HG03025 (cell line): ENCODE results near the gene TRAPPC2B.
"Not testable (repeated sequence)": the region's sequence is repeated elsewhere in the genome, so short reads cannot be mapped to it uniquely, and the experiment has no call there.

ENCODE experiments used
- ATAC-seq: cut with Tn5 transposase; IDR thresholded peaks from one replicate; pipeline ENCODE4 v1.9.1; 2021; ENCODE audit warnings: mild to moderate bottlenecking, moderate library complexity; ENCODE audit not compliant: unreplicated experiment, low FRiP score

Gene TRAPPC2B

DNA sequence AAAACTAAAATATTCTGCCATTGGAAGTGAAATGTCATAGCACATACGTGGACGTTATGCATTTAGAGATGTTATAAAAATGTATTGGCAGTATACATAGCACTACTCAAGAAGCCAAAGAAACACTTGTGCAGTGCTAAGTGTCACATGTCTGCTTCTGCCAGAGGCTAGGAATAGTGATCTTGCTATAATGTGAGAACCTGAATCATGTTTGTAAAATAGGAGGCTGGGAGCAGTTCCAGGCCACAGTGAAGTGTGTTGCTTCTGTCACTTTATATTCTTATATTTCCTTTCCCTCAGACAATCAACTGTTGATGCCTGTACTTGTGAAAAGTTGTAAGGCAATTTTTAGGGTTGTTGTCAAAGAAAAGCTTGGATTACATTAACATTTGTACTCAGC is 3.4 kb downstream of the TRAPPC2B start:
- ATAC-seq, result no peak

DNA sequence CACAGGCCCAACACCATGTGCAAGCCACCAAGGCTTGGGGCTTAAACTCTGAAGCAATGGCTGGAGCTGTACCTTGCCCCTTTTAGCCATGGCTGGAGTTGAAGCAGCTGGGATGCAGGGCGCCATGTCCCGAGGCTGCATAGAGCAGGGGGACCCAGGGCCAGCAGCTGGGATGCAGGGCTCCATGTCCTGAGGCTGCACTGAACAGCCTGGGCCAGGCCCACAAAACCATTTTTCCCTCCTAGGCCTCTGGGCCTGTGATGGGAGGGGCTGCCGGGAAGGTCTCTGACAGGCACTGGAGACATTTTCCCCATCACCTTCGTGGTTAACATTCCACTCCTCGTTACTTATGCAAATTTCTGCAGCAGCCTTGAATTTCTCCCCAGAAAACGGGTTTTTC is 10.8 kb downstream of the TRAPPC2B start:
- no peak for ATAC-seq

DNA sequence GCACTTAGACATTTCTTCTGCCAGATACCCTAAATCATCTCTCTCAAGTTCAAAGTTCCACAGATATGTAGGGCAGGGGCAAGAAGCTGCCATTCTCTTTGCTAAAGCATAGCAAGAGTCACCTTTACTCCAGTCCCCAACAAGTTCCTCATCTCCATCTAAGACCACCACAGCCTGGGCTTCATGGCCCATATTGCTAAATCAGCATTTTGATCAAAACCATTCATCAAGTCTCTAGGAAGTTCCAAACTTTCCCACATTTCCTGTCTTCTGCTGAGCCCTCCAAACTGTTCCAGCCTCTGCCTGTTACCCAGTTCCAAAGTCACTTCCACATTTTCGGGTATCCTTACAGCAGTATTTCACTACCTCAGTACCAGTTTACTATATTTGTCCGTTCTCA is 11.3 kb downstream of the TRAPPC2B start:
- ATAC-seq, result not testable (repeated sequence)

DNA sequence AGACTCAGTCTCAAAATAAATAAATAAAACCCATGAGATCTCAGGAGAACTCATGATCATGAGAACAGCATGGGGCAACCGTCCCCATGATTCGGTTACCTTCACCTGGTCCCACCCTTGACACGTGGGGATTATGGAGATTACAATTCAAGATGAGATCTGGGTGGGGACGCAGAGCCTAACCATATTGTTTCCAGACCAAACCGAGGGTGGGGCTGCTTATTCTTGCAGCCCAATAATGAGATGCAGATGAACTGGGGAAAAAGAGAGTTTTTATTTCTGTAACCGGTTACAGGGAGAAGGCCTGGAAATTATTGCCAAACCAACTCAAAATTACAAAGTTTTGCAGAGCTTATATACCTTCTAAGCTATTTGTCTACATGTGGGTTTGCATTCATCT is 12.8 kb downstream of the TRAPPC2B start:
- ATAC-seq, result no peak

DNA sequence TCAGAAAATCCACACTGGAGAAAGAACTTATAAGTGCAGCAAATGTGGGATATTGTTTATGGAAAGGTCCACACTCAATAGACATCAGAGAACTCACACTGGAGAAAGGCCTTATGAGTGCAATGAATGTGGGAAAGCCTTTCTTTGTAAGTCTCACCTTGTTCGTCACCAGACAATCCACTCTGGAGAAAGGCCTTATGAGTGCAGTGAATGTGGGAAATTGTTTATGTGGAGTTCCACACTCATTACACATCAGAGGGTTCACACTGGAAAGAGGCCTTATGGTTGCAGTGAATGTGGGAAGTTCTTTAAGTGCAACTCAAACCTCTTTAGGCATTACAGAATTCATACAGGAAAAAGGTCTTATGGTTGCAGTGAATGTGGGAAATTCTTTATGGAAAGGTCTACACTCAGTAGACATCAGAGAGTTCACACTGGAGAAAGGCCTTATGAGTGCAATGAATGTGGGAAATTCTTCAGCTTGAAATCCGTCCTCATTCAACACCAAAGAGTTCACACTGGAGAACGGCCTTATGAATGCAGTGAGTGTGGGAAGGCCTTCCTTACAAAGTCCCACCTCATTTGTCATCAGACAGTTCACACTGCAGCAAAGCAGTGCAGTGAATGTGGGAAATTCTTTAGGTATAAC is 14.3 kb downstream of the TRAPPC2B start:
- no peak for ATAC-seq

DNA sequence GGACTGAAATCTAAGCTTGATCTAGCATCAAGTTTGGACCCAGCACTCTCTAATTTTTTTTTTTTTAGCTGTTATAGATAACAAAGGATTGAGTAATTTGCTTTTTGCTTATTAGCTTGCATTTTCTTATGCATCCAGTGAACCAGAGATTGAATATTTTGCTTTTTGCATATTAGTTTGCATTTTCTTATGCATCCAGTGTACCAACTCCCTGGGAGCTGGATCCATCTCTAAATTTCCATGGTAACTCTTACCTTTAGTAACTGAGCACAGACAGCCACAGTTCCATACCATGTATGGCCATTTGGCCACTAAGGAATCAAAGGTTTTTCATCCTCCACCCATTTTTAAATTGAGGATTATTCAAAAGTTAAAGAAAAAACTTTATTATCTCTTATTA is 17.6 kb downstream of the TRAPPC2B start:
- ATAC-seq, result no peak

DNA sequence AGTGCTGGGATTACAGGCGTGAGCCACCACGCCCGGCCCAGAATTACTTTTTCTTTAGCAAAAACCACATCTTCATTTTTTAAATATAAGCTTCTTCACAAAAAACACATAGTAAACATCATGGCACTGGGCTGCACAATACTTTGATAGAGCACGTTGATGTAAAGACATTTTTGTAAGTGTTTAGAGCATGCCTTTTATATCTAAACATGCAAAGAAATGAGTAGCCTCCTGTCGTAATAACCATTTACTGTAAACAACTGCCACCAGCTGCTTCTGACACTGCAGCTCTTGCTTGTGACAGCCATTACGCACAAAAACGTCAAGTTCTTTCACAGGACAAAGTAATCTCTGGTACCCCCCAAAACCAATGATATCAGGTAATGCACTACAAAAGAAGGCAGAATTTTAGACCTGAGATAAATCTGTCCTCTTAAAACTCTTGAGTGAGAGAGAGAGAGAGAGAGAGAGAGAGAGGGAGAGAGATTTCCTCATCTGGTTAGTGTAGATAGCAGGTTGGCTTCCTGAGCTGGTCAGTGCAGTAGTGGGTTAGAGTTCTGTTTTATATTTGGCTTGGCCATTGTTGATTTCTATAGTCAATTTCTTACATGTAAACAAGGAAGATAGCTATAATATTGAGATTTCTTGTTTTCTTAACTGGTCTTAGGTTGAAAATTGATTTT is 19.6 kb downstream of the TRAPPC2B start:
- ATAC-seq, result no peak

DNA sequence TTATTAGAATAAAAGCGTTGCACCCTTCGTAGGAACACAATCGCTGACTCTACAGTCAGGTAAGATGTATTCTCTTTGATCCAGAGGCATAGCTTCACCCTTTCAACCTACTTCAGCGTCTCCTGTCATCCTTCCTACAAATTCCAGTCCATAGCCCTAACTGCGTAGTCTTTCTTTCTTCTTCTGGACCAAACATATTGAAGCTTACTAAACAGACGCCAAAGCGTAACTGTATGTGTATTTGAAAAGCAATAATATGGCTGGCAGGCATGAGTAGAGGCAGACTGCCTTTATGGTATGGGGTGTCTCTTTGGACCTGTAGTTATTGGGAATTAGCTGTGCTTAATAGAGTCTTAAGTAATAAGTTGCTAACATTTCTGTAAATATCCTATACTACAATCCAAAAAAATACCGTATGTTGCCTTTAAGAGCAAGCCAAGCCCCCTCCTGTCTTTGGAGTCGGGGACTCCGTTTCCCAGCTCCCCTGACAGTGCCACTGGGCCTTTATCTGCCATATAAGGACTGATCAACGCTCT is 25.9 kb downstream of the TRAPPC2B start:
- no peak for ATAC-seq

DNA sequence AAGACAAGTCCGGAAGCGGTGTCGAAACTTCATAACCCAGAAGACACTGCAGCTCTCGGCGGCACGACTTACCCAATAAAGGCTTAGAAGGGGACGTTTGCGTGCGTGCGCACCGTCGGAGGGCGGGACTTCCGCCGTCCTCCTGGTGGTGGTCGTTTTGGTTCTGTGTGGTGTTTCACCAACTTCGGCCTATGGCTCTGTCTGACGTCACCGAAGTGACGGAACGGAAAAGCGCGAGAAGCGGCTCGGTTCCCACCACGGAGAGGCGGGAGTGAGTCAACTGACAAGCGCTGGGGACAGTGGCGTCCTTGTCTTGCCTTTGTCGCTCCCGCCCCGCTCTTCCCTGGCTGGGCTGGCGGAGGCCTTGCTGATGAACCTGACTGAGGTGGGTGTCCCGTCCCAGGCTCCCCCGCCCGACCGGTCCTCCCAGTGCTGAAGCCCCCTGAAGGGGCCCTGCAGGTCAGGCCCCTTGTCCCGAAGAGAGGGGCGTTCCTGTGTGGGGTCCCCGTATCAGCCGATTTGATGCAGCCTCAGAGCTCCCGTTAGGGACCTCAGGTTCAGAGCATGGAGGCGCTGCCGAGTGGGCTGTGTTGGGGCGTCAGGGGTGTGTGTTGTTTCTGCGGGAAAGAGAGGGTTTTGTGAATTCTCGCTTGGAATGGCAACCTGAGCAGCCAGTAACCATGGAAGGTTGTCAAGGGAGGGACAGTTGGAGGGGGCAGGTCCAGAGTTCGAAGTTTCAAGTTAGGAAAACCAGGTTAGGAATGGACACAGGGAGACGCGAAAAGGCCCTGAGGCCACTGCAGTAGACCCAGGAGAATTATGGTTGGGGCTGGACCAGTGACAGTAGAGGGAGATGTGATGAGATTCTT is 26.6 kb downstream of the TRAPPC2B start, which contains the start of gene ZNF548:
Gene ZNF548 (plus strand): TSS at position 125 of the 869 bp plus-strand sequence. CDS start 246 bp downstream, at position 371.
- ATAC-seq, result peak; percentile 95

DNA sequence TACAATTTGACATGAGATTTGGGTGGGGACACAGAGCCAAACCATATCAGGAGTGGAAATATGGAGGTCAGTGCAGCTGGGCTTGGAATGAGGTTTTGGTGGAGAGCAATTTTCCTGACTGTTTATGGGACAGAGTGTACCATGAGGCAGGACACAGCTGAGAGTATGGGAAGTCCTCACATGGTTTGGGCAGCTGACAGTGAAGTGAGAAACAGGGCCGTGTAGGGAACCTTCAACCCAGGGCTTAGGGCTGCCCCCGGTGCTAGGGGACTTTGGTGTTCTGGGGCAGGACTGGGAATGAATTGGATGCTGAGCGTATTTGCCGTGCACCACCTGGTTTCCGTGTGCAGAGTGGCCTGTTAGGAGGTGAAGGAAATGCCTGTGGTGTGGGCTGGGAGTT is 32.4 kb downstream of the TRAPPC2B start:
- no peak for ATAC-seq

DNA sequence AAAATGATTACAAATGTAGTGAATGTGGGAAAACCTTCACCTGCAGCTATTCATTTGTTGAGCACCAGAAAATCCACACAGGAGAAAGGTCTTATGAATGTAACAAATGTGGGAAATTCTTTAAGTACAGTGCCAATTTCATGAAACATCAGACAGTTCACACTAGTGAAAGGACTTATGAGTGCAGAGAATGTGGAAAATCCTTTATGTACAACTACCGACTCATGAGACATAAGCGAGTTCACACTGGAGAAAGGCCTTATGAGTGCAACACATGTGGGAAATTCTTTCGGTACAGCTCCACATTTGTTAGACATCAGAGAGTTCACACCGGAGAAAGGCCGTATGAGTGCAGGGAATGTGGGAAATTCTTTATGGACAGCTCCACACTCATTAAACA is 35.5 kb downstream of the TRAPPC2B start:
- no peak for ATAC-seq

DNA sequence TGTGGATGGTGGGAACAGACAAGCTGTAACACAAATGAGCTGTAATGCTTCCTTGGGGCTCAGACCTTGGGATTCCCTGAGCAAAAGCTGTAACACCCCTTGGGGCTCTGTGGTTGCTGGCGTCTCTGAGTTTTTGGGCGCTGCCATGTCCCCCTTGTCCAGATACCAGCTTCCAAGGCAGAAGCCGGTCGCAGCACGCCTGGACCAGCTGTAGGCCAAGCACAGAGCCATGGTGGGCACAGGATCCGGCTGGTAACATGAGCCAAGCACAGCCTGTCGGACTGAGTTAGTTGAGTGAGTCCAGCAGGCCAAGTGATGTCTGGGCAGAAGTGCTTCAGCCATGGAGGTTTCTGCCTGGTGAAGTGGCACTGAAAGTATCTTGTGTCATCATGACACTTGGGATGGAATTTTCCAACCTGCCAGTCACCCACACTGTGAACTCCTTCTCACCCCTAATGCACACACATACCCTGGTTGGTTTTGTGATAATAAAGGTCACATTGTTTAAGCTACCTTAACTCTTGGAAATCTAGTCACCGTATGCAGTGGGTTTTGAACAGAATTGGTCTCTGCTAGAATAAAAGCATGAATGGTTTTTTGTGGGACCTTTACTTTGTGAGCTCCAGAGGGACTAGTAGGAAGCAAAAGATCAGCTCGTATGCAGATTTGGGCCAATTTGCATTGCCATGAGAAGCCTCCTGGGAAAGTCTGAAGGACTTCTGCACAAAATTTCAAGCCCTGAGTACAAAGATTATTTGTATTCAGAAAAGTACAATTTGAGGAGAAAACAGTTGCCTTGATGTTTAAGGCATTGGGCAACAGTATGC is 40.6 kb downstream of the TRAPPC2B start:
- no peak for ATAC-seq

DNA sequence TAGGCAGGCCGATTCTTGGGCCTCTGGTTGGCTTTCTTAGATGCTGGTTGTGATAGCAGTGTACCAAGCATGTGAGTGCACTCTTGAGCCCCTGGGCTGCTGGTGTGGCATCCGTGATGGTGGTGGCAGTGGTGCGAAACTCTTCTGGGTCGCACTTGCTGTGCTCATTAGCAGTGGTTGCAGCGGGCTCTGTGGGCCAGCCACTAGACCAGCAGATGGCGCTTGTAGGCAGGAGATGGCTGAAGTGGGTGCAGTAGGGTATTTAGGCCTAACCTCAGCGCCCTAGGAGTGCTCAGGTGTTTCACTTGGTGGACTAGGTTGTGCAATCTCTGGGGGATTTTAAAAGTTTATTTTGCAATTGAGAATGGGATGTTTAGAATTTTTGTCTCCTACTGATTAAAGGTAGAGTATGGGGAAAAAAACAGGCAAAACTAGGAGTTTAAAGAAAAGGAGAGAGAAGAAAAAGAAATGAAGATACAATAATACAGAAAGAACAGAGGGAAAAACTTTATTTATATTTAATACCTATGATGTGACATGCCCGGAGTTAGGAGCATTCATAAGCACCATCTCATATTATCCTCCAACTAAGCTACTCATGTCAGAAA is 43.3 kb downstream of the TRAPPC2B start:
- no peak for ATAC-seq

DNA sequence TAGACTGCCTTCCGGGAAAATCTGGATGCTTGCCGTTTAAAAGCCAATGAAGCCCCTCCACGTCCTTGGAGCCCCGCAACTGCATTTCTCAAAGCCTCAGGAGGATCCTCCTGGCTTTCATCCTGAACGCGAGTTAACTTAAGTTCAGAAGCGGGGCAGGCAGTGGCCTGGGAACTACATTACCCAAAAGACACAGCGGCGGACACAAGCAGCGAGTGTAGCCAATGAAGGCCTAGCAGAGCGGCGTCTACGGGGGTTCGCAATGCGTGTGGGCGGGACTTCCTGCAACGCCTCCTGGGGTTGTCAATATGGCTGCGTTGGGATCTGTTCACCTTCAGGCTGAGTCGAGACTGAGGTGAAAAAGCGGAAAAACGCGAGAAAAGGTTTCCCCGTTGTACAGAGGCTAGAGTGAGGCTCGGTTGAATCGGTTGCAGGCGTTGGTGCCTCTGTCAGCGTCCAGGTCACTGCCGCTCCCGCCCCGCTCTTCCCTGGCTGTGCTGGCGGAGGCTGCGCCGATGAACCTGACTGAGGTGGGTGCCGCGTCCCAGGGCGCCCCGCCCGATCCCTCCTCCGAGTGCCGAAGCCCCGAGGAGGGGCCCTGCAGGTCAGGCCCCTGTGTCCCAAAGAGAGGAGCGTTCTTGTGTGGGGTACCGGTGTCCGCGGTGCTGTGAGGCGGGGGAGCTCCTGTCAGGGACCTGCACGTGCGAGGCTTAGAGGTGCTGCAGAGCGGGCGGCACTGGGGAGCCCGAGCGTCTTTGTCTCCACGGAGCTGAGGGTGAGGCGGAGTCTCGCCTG is 47.7 kb downstream of the TRAPPC2B start, which contains the start of gene ZNF17:
Gene ZNF17 (plus strand): TSS at position 285 of the 795 bp plus-strand sequence. CDS start 2,455 bp downstream, outside the sequence.
- ATAC-seq, result peak; percentile 89
